ENCODE data around the gene TGFBR1.

The TGFBR1 gene

GRCh38 chr9:99140685-99141314, 35.9 kb downstream of the TGFBR1 start:
- no peak for DNase-seq (ENCODE audit: low read depth)
- TF ChIP-seq CTCF (conservative IDR thresholded peaks at IDR 0.05; ENCODE audit: low read depth, low read length), result peak; percentile 96
- no peak overlapping the region for H3K4me3 ChIP-seq (ENCODE audit: low read length)

- DNase-seq (ENCODE audit: low read depth), result no peak
- TF ChIP-seq CTCF (conservative IDR thresholded peaks at IDR 0.05; ENCODE audit: low read depth, low read length), result no peak
- H3K4me3 ChIP-seq (ENCODE audit: low read length), result no peak overlapping the region
Measured at GRCh38 chr9:99141849-99142248, 36.9 kb downstream of the TGFBR1 start.

- no peak for DNase-seq (ENCODE audit: low read depth)
- TF ChIP-seq CTCF (conservative IDR thresholded peaks at IDR 0.05; ENCODE audit: low read depth, low read length), result no peak
- no peak overlapping the region for H3K4me3 ChIP-seq (ENCODE audit: low read length)
Measured at GRCh38 chr9:99142275-99142674, 37.4 kb downstream of the TGFBR1 start.

GRCh38 chr9:99143655-99144054, 38.7 kb downstream of the TGFBR1 start:
- DNase-seq (ENCODE audit: low read depth), result no peak
- TF ChIP-seq CTCF (conservative IDR thresholded peaks at IDR 0.05; ENCODE audit: low read depth, low read length), result no peak
- no peak overlapping the region for H3K4me3 ChIP-seq (ENCODE audit: low read length)

GRCh38 chr9:99144966-99145365, 40.1 kb downstream of the TGFBR1 start:
- H3K4me3 ChIP-seq (ENCODE audit: low read length), result no peak overlapping the region
- no peak for TF ChIP-seq CTCF (conservative IDR thresholded peaks at IDR 0.05; ENCODE audit: low read depth, low read length)
- no peak for DNase-seq (ENCODE audit: low read depth)

GRCh38 chr9:99146574-99146973, 41.7 kb downstream of the TGFBR1 start:
- DNase-seq (ENCODE audit: low read depth), result no peak
- H3K4me3 ChIP-seq (ENCODE audit: low read length), result no peak overlapping the region
- TF ChIP-seq CTCF (conservative IDR thresholded peaks at IDR 0.05; ENCODE audit: low read depth, low read length), result no peak

GRCh38 chr9:99147177-99147576, 42.3 kb downstream of the TGFBR1 start:
- no peak for DNase-seq (ENCODE audit: low read depth)
- no peak overlapping the region for H3K4me3 ChIP-seq (ENCODE audit: low read length)
- no peak for TF ChIP-seq CTCF (conservative IDR thresholded peaks at IDR 0.05; ENCODE audit: low read depth, low read length)
